ENCODE data around the gene LHFPL6.

LHFPL6 gene

DNA sequence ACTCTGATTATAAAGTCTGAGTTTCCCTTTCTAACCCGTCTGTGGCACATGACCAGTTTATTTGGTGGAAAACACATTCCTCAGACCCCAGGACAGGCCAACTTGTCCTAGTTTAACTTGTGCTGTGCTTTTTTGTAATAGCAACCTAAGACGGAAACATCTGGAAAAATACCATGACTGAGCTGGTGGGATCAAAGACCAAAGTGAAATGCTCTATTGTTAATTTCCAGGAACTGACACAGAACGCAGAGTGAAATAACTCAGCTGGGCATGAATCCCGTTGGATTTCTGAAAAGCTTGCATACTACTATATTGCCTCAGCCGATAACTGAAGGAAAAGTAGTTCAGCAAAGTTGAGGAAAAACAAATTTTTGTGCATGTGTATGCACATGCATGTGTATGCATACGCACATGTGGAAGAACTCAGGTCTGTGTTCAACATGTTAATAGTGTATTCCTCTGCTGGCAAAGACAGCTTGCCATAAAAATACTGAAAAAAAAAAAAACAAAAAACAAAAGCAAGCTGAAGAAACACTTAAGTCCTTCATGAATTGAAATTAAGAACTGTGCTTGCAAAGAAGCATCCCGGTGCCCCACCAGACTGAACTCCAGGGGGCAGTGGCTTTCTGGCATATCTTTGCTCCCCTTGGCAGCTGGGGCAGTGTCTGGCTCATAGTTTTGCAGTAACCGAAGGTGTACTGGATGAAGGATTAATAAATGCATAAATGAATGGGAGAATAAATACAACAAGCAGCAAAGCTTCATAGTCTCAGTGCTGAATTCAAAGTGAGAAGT, 187.8 kb downstream of the LHFPL6 start:
- peak; percentile 38 for DNase-seq (ENCODE audit: low read depth, low spot score)

GRCh38 chr13:39414339-39414738, 188.7 kb downstream of the LHFPL6 start:
- no peak for DNase-seq (ENCODE audit: low read depth, low spot score)

DNA sequence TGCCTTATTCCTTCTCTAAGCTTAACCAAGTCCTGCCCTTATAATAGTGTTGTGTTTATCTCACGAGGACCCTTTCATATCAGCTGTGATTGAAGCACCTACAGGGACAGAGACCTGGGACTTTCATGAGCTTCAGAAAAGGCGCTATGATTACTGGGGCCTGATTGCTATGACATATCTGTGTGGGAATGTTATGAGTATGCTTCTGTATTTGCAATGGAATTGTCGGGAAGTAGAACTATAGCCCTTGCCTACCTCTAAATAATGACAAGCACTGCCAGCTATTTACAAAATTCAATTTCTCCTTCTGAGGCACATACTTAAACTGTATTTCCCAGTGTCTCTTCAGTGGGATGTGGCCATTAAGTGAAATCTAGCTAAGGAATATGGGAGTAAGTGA, 191.5 kb downstream of the LHFPL6 start:
- DNase-seq (ENCODE audit: low read depth, low spot score) = no peak

DNA sequence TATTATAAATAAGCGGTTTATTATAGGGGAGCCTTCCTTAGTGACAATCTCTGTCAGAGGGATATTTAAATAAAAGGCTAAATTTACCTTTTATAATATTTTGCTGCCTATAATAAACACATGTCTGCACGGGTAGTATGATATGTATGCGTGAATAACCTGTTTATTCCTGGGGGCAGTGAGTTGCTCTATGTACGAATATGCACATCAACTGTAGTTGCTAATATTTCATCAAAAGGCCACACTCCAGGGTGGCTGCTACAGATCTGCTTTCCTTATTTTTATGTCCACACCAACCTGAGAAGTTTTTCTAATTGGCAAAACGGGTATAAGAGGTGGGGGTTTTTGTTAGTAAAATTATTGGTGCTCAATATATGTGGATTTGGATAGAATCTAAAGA, 192.0 kb downstream of the LHFPL6 start:
- no peak for DNase-seq (ENCODE audit: low read depth, low spot score)

DNA sequence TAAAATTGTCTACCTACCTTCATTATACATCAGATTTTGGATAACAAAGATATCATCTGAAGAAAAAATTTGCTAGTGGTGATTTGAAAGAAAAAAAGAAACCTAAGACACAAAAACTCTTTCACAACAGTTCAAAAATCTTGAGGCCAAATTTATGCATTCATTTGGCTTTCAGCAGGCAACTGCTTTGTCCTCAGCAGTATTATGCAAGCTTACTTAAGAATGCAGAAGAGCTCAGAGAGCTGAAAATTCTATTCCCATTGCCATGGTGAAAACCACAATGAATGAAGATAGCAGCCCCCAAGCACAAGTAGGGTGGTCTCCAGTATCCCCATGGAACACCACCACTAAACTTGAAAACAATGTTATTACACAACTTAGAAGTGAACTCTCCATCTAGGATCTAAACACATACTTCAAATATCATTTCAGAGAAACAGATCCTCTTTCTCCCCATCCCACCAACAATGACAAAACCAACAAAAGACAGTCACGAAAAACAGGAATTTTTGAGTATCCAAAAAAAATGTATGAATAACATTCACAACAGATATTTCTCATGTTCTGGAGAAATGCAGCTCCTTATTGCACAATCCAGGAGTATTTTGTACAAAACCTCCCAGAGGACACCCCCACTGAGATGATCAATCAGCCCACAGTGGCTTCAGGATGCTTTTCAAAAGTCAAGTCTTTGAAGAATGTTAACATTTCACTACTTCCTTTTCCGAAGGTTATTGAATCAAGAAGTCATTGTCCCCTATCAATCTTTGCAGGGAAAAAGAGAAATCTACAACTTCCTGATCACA, 192.7 kb downstream of the LHFPL6 start:
- no peak for DNase-seq (ENCODE audit: low read depth, low spot score)

DNA sequence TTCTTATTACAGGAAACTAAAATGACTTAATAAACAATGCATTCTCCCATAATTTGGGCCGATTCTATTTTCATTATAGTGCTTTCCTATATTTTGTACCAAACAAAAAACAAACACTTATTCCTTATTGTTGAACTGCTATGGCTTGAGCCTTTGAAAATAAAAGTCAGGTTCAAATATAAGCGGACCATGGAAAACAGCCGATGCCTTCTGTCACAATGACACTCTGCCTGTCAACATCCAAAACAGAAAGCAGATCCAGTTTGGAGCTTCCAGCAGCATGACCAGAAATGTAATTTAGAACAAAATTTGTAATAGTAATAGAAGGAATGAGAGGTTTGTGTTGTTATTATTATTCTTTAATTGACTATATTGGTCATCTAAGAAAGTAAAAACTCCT, 194.5 kb downstream of the LHFPL6 start:
- no peak for DNase-seq (ENCODE audit: low read depth, low spot score)

DNA sequence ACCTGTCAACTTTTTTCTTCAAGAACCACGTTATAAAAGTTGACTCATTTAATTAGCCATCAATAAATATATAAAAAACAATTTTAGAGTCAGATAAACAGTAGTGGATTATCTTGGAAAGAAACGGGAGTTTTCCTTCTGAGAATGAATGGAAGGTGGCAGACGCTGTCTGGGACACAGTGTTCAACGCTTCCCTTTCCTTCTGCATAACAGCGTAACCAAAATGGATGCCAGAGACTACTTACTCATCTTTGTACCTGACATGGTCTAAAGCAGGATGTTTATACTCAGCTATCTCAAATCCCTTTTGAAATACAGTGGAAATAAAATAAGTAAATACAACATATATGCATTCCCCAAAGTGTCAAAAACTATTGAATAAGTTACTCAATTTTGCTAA, 195.2 kb downstream of the LHFPL6 start:
- no peak for DNase-seq (ENCODE audit: low read depth, low spot score)

- DNase-seq (ENCODE audit: low read depth, low spot score) = no peak
Measured at GRCh38 chr13:39407138-39407537, 195.9 kb downstream of the LHFPL6 start.

- DNase-seq (ENCODE audit: low read depth, low spot score) = no peak
Measured at GRCh38 chr13:39406688-39407087, 196.3 kb downstream of the LHFPL6 start.

- peak; percentile 58 for DNase-seq (ENCODE audit: low read depth, low spot score)
Measured at GRCh38 chr13:39405596-39406205, 197.3 kb downstream of the LHFPL6 start.

DNA sequence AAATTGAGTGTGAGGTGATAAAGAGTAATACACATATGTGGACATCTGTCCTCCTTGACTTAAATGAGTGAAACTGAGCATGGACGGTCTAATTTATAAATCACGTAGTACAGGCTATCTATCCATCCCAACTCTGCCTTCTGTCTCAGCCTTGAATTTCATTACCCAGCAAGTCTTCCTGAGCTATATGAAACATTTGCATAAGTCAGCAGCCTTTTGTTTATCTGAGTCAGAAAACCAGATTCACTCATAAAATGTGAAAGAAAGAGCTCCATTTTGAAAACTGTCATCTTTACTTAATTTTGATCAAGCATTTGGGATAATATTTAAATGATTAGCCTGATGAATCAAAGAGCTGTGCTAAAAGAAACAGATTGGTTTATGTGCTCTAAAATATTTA, 197.9 kb downstream of the LHFPL6 start:
- DNase-seq (ENCODE audit: low read depth, low spot score) = no peak

DNA sequence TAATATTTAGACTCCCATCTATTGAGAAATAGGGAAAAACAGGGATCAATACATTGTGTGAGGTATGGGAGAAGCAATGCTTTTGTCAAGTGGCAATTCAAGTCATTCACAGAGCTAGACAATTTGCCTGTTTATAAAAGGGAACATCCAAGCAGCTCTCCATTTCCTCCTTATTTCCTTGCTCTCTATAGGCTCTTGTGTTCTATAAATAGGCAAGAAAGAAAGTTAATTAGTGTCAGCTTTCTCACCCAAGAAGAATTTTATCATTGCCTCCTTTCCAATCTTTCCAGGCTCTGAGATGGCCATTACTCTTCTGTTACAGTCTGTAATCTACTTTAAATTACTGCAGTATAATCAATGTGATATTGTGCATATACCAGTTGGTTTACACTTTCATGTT, 199.9 kb downstream of the LHFPL6 start:
- DNase-seq (ENCODE audit: low read depth, low spot score) = no peak

GRCh38 chr13:39402221-39402970, 200.6 kb downstream of the LHFPL6 start:
- no peak for DNase-seq (ENCODE audit: low read depth, low spot score)

- no peak for DNase-seq (ENCODE audit: low read depth, low spot score)
Measured at GRCh38 chr13:39401756-39402155, 201.2 kb downstream of the LHFPL6 start.

GRCh38 chr13:39401046-39401705, 201.8 kb downstream of the LHFPL6 start:
- DNase-seq (ENCODE audit: low read depth, low spot score) = no peak

DNA sequence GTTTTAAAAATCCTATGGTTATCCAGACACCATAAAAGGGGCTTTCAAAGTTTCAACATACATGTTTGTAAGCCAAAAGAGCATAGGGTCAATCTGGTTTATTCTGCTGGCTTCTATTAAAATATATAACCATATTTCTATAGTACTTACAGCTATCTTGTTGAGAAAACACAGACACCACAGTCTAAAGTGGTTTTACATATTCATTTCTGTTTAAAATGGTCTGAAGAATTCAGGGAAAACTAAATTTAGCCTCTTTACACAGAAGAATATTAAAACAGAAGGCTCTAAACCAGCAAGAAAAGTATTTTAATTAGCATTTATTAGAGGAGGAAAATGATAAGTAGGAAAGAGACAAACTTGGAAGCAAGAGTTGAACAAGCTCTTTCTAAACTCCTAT, 203.9 kb downstream of the LHFPL6 start:
- DNase-seq (ENCODE audit: low read depth, low spot score) = no peak

GRCh38 chr13:39397896-39398265, 205.1 kb downstream of the LHFPL6 start:
- no peak for DNase-seq (ENCODE audit: low read depth, low spot score)

DNA sequence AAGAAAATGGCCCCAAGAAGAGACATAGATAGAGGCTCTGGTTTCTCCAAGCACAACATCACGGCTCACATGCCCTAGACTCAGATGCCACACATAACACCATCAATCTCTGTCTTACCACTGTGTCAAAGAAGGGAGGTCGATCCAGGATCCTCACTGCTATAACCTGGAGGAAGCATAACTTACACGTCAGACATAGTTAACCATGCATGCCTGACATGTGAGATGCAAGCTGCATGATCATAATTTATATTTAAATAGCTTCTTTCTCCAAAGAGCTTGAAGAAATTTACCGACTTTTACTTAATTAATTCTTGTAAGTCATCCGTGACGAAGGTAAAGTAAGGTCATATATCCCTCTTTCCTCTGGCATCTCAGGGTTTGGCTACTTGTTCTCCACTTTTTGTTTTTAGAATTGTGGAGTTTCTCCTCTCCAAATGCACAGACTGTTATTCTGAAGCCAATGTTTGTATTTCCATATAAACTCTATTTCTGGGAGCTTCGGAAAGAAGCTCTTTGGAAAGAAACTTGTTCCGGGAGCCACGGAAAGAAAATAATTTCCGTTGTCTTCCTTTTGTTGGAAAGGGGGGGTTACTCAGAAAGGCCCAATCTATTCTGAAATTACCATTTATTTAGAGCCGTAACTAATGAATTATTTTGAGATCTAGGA, 205.6 kb downstream of the LHFPL6 start:
- no peak for DNase-seq (ENCODE audit: low read depth, low spot score)

DNA sequence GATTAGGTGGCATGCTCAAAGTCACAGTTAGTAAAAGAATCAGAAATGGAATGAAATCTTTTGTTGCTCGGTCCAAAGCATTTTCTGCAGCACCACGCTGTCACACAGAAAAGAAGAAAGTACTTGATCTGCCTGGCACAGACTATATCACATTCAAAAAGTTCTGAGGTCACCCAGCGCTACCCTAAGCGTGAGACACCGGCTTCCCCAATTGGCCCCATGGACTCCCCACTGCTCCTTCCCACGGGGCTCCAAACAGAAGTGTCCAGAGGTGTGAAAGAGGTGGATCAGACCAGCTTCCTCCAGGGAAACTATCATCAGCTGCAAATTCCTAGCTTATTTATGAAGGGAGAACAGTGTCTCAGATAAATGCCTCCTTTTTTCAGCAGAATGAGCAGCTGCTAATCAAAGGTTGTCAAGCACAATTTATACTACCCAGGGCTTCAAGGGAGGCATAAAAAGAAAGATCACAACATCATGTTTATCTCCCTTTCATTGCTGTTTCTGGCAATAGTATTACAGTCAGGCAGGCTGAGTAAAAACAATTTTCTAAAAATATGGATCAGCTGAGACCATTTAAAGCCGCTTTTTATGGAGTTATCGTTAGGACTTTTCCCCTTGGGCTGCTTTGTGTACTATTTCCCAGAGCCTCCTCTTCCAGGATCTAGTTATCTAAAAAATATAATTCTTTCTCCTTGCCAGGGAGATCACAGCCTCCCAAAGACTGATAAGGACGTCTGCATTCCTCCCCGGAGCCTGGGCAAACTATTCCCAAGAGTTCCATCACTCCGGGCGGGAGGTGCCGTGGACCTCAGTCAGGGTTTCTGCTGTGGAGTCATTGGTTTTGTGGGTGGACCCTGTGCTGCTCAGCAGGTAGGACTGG, 208.0 kb downstream of the LHFPL6 start:
- peak; percentile 23 for DNase-seq (ENCODE audit: low read depth, low spot score)

- DNase-seq (ENCODE audit: low read depth, low spot score) = no peak
Measured at GRCh38 chr13:39391761-39392160, 211.2 kb downstream of the LHFPL6 start.
